WTC11 (cell line): ENCODE data around the gene AKAP6. TPM values are rescaled to one million over a fixed set of nuclear protein-coding genes. Genes with fewer than 3 reads are reported as not detected.

Source experiments
- ATAC-seq: fragments of 200-7000 bp; cut with Tn5 transposase; 2 replicates; pipeline ENCODE4 v1.10.0; 2021; ENCODE audit warnings: mild to moderate bottlenecking, moderate library complexity
- CTCF ChIA-PET: fragments of 300-600 bp; sonication (Branson Sonifier 250); formaldehyde crosslinking; loops from one replicate; lab custom pipeline; 2021; ENCODE audit warnings: antibody characterized with exemption; lab: Charles Lee
- POLR2A ChIA-PET: fragments of 350-600 bp; sonication (Branson Sonifier 250); formaldehyde crosslinking; loops from one replicate; lab custom pipeline; 2021; ENCODE audit warnings: antibody characterized with exemption; lab: Charles Lee
- DNase-seq: peaks from one replicate; pipeline ENCODE4 v3.0.0; 2021; ENCODE audit warnings: low spot score
- H3K27ac Mint-ChIP-seq: 2 replicates; pipeline ENCODE4 v1.8.0; 2021; ENCODE audit warnings: mixed read lengths
- H3K27me3 Mint-ChIP-seq: 2 replicates; pipeline ENCODE4 v1.8.0; 2021; ENCODE audit warnings: low read depth, mild to moderate bottlenecking, moderate library complexity, mixed read lengths
- H3K36me3 Mint-ChIP-seq: 2 replicates; pipeline ENCODE4 v1.8.0; 2021; ENCODE audit warnings: mixed read lengths
- H3K4me1 Mint-ChIP-seq: 2 replicates; pipeline ENCODE4 v1.8.0; 2022; ENCODE audit warnings: mixed read lengths
- H3K4me3 Mint-ChIP-seq: 2 replicates; pipeline ENCODE4 v1.8.0; 2021; ENCODE audit warnings: mild to moderate bottlenecking, moderate library complexity, mixed read lengths
- H3K9me3 Mint-ChIP-seq: 2 replicates; pipeline ENCODE4 v1.8.0; 2021; ENCODE audit warnings: mixed read lengths
- AFF4 ChIP-seq: sonication (generic); formaldehyde crosslinking; IDR thresholded peaks from 2 replicates; pipeline ENCODE4 v1.8.1; 2023; ENCODE audit warnings: mild to moderate bottlenecking, missing genetic modification reagents, borderline replicate concordance
- CBFB ChIP-seq: sonication (generic); formaldehyde crosslinking; IDR thresholded peaks from 2 replicates; pipeline ENCODE4 v1.8.1; 2022; ENCODE audit warnings: mild to moderate bottlenecking, low read depth, missing genetic modification reagents
- CREB1 ChIP-seq: sonication (generic); formaldehyde crosslinking; IDR thresholded peaks from 2 replicates; pipeline ENCODE4 v1.8.0; 2023; ENCODE audit warnings: mild to moderate bottlenecking, missing genetic modification reagents
- CREM ChIP-seq: sonication (generic); formaldehyde crosslinking; IDR thresholded peaks from 2 replicates; pipeline ENCODE4 v1.8.1; 2022; ENCODE audit warnings: mild to moderate bottlenecking, missing genetic modification reagents, moderate library complexity
- E2F5 ChIP-seq: sonication (generic); formaldehyde crosslinking; IDR thresholded peaks from 2 replicates; pipeline ENCODE4 v1.8.1; 2022; ENCODE audit warnings: mild to moderate bottlenecking, moderate library complexity, missing genetic modification reagents
- EMX1 ChIP-seq: fragments of 250-450 bp; sonication (Bioruptor Pico); IDR thresholded peaks from 2 replicates; pipeline ENCODE4 v1.8.0; 2021; ENCODE audit warnings: mild to moderate bottlenecking
- ESRRA ChIP-seq: sonication (generic); formaldehyde crosslinking; IDR thresholded peaks from 2 replicates; pipeline ENCODE4 v1.8.1; 2022; ENCODE audit warnings: mild to moderate bottlenecking, missing genetic modification reagents, borderline replicate concordance
- ETV6 ChIP-seq: sonication (generic); formaldehyde crosslinking; IDR thresholded peaks from 2 replicates; pipeline ENCODE4 v1.8.1; 2022; ENCODE audit warnings: mild to moderate bottlenecking, missing genetic modification reagents
- FOXJ3 ChIP-seq: sonication (generic); formaldehyde crosslinking; IDR thresholded peaks from 2 replicates; pipeline ENCODE4 v1.9.0; 2021; ENCODE audit warnings: missing genetic modification reagents, mild to moderate bottlenecking, borderline replicate concordance
- FOXK1 ChIP-seq: sonication (generic); formaldehyde crosslinking; IDR thresholded peaks from 2 replicates; pipeline ENCODE4 v1.8.0; 2022; ENCODE audit warnings: mild to moderate bottlenecking, moderate library complexity, missing genetic modification reagents
- FOXP1 ChIP-seq: sonication (generic); formaldehyde crosslinking; IDR thresholded peaks from 2 replicates; pipeline ENCODE4 v1.8.0; 2022; ENCODE audit warnings: missing genetic modification reagents, mild to moderate bottlenecking, moderate library complexity, borderline replicate concordance
- HMGA2 ChIP-seq: fragments of 250-450 bp; sonication (Bioruptor Pico); IDR thresholded peaks from 2 replicates; pipeline ENCODE4 v1.4.0; 2021; ENCODE audit warnings: mild to moderate bottlenecking, moderate library complexity
- IRF1 ChIP-seq: sonication (generic); formaldehyde crosslinking; IDR thresholded peaks from 2 replicates; pipeline ENCODE4 v1.8.0; 2023; ENCODE audit warnings: missing genetic modification reagents
- MYBL2 ChIP-seq: sonication (generic); formaldehyde crosslinking; IDR thresholded peaks from 2 replicates; pipeline ENCODE4 v1.8.1; 2023; ENCODE audit warnings: mild to moderate bottlenecking, moderate library complexity, missing genetic modification reagents
- NFE2L1 ChIP-seq: sonication (generic); formaldehyde crosslinking; IDR thresholded peaks from 2 replicates; pipeline ENCODE4 v1.8.1; 2023; ENCODE audit warnings: missing genetic modification reagents
- NR2C2 ChIP-seq: sonication (generic); formaldehyde crosslinking; IDR thresholded peaks from 2 replicates; pipeline ENCODE4 v1.8.0; 2022; ENCODE audit warnings: mild to moderate bottlenecking, missing genetic modification reagents
- PRRX2 ChIP-seq: fragments of 250-450 bp; sonication (Bioruptor Pico); IDR thresholded peaks from 2 replicates; pipeline ENCODE4 v1.8.0; 2021; ENCODE audit warnings: mild to moderate bottlenecking
- SP1 ChIP-seq: sonication (generic); formaldehyde crosslinking; conservative IDR thresholded peaks from 2 replicates; pipeline ENCODE4 v1.8.1; 2022; ENCODE audit warnings: missing genetic modification reagents
- TEAD1 ChIP-seq: sonication (generic); formaldehyde crosslinking; IDR thresholded peaks from 2 replicates; pipeline ENCODE4 v1.8.0; 2022; ENCODE audit warnings: mild to moderate bottlenecking, missing genetic modification reagents
- TEAD4 ChIP-seq: sonication (generic); formaldehyde crosslinking; IDR thresholded peaks from 2 replicates; pipeline ENCODE4 v1.8.0; 2022; ENCODE audit warnings: mild to moderate bottlenecking, missing genetic modification reagents
- ZBTB21 ChIP-seq: sonication (generic); formaldehyde crosslinking; IDR thresholded peaks from 2 replicates; pipeline ENCODE4 v1.8.1; 2023; ENCODE audit warnings: mild to moderate bottlenecking, missing genetic modification reagents, borderline replicate concordance
- ZMAT4 ChIP-seq: fragments of 250-450 bp; sonication (Bioruptor Pico); IDR thresholded peaks from 2 replicates; pipeline ENCODE4 v1.9.0; 2021; ENCODE audit warnings: mild to moderate bottlenecking
- ZNF219 ChIP-seq: sonication (generic); formaldehyde crosslinking; IDR thresholded peaks from 2 replicates; pipeline ENCODE4 v1.8.0; 2023; ENCODE audit warnings: missing genetic modification reagents, mild to moderate bottlenecking, borderline replicate concordance
- ZNF317 ChIP-seq: sonication (generic); formaldehyde crosslinking; IDR thresholded peaks from 2 replicates; pipeline ENCODE4 v1.8.1; 2023; ENCODE audit warnings: low read depth, mild to moderate bottlenecking, moderate library complexity, missing genetic modification reagents, borderline replicate concordance
- ZNF416 ChIP-seq: fragments of 250-450 bp; sonication (Bioruptor Pico); IDR thresholded peaks from 2 replicates; pipeline ENCODE4 v1.9.0; 2021; ENCODE audit warnings: mild to moderate bottlenecking, inconsistent platforms
- ZNF425 ChIP-seq: fragments of 250-450 bp; sonication (Bioruptor Pico); conservative IDR thresholded peaks from 2 replicates; pipeline ENCODE4 v1.9.0; 2021; ENCODE audit warnings: mild to moderate bottlenecking
- ZNF512 ChIP-seq: sonication (generic); formaldehyde crosslinking; IDR thresholded peaks from 2 replicates; pipeline ENCODE4 v1.8.1; 2022; ENCODE audit warnings: missing genetic modification reagents, borderline replicate concordance
- ZSCAN18 ChIP-seq: fragments of 250-450 bp; sonication (Bioruptor Pico); IDR thresholded peaks from 2 replicates; pipeline ENCODE4 v2.1.2; 2022; ENCODE audit warnings: mild to moderate bottlenecking, moderate library complexity
- total RNA-seq: library from RNA; stranded (reverse); gene quantifications from 3 replicates; pipeline ENCODE4 v1.2.3, GENCODE V29; 2021

Gene AKAP6
- total RNA-seq, 1 experiment from 2014 or later, result 0.63 TPM

- TF ChIP-seq AFF4 (CRISPR knock-in tag) (no peak), ZNF512 (CRISPR knock-in tag) (no peak), PRRX2 (no peak), ZNF425 (CRISPR knock-in tag) (no peak), CREB1 (no peak), ZNF317 (CRISPR knock-in tag) (no peak), ZBTB21 (CRISPR knock-in tag) (no peak), EMX1 (CRISPR knock-in tag) (no peak), FOXJ3 (CRISPR knock-in tag) (no peak), CREM (CRISPR knock-in tag) (no peak), E2F5 (no peak)
Observed at GRCh38 chr14:32363761-32364160, 34.7 kb downstream of the AKAP6 start (continued).

- ChIA-PET CTCF (no interaction called here), POLR2A (no interaction called here)
- Mint-ChIP-seq H3K27me3 (no peaks in the 10 kb centered on the region), H3K36me3 (no peaks in the 10 kb centered on the region), H3K4me3 (no peak overlapping the region), H3K4me1 (peaks cover 50% of the 10 kb centered on the region), H3K27ac (no peak overlapping the region), H3K9me3 (no peaks in the 10 kb centered on the region)
- no peak for DNase-seq
- no peak for ATAC-seq
- TF ChIP-seq MYBL2 (CRISPR knock-in tag), result no peak
- TF ChIP-seq TEAD1 (CRISPR knock-in tag), result no peak
- no peak for TF ChIP-seq TEAD4 (CRISPR knock-in tag)
- no peak for TF ChIP-seq IRF1 (CRISPR knock-in tag)
- TF ChIP-seq E2F5, result no peak
- TF ChIP-seq ZNF416, result no peak
- no peak for TF ChIP-seq ZNF219 (CRISPR knock-in tag)
- TF ChIP-seq HMGA2 (CRISPR knock-in tag), result no peak
- TF ChIP-seq ESRRA (CRISPR knock-in tag), result no peak
- no peak for TF ChIP-seq ZMAT4
- no peak for TF ChIP-seq NFE2L1 (CRISPR knock-in tag)
- no peak for TF ChIP-seq CBFB (CRISPR knock-in tag)
- TF ChIP-seq FOXP1 (CRISPR knock-in tag), result no peak
- no peak for TF ChIP-seq SP1 (CRISPR knock-in tag)
- TF ChIP-seq ETV6 (CRISPR knock-in tag), result no peak
- no peak for TF ChIP-seq FOXK1 (CRISPR knock-in tag)
- TF ChIP-seq ZSCAN18 (CRISPR knock-in tag), result no peak
- no peak for TF ChIP-seq NR2C2
Observed at GRCh38 chr14:32364941-32365340, 35.8 kb downstream of the AKAP6 start.
